CD14-positive monocyte (primary cell): ENCODE results near the gene TTC28. TPM values are rescaled to one million over a fixed set of nuclear protein-coding genes. Genes with fewer than 3 reads are reported as not detected.

ENCODE experiments used
- DNase-seq, 3 donors: peaks; one replicate each; pipeline ENCODE4 v3.0.0-alpha.2; 2011 to 2022
- H2AFZ ChIP-seq: 2 replicates; pipeline ENCODE4 v1.6.0; 2012; ENCODE audit warnings: mild to moderate bottlenecking, low read depth, low read length, inconsistent platforms; ENCODE audit not compliant: insufficient read depth, poor library complexity, severe bottlenecking
- H3K27ac ChIP-seq, 2 donors: 1 replicate in 1 of 2; 2 replicates in 1 of 2; pipeline ENCODE4 v1.5.1; 2012 to 2013; ENCODE audit warnings: low read length in 2 of 2, control low read depth in 1 of 2, inconsistent platforms in 1 of 2, low read depth in 1 of 2, mild to moderate bottlenecking in 1 of 2
- H3K27me3 ChIP-seq, 2 donors: one replicate each; pipeline versions ENCODE4 v1.6.0 to v1.6.1; 2011 to 2013; ENCODE audit warnings: low read length in 2 of 2; ENCODE audit not compliant: control insufficient read depth in 2 of 2, insufficient read depth in 2 of 2
- H3K36me3 ChIP-seq, 2 donors: replicated peaks in 1 of 2; 1 replicate in 1 of 2; 2 replicates in 1 of 2; pipeline versions ENCODE4 v1.5.1 to v1.6.1; 2012 to 2013; ENCODE audit warnings: low read length in 2 of 2, control low read depth in 1 of 2, inconsistent platforms in 1 of 2, mild to moderate bottlenecking in 1 of 2; ENCODE audit not compliant: insufficient read depth in 2 of 2, control insufficient read depth in 1 of 2
- H3K4me1 ChIP-seq, 2 donors: 1 replicate in 1 of 2; 2 replicates in 1 of 2; pipeline versions ENCODE4 v1.5.1 to v1.6.1; 2012 to 2013; ENCODE audit warnings: low read length in 2 of 2, control low read depth in 1 of 2, inconsistent platforms in 1 of 2, mild to moderate bottlenecking in 1 of 2, moderate library complexity in 1 of 2; ENCODE audit not compliant: insufficient read depth in 2 of 2, control insufficient read depth in 1 of 2
- H3K4me2 ChIP-seq: replicated peaks from 2 replicates; pipeline ENCODE3; 2012; ENCODE audit warnings: low read length, moderate library complexity, mild to moderate bottlenecking; ENCODE audit not compliant: poor library complexity, severe bottlenecking; ENCODE audit errors: extremely low read depth
- H3K4me3 ChIP-seq, 3 experiments: fragments of 200-600 bp in 1 of 3; sonication (generic) in 1 of 3; replicated peaks in 1 of 3; 1 replicate in 2 of 3; 2 replicates in 1 of 3; pipeline ENCODE4 v1.5.1; 2011 to 2013; ENCODE audit warnings: low read length in 3 of 3, mild to moderate bottlenecking in 3 of 3, control low read depth in 2 of 3, low read depth in 2 of 3, inconsistent platforms in 1 of 3, moderate library complexity in 1 of 3
- H3K79me2 ChIP-seq: 2 replicates; pipeline ENCODE4 v1.6.0; 2012; ENCODE audit warnings: mild to moderate bottlenecking, control low read depth, inconsistent platforms, low read length, moderate library complexity; ENCODE audit not compliant: insufficient read depth
- H3K9ac ChIP-seq: 2 replicates; pipeline ENCODE4 v1.6.0; 2017; ENCODE audit warnings: low read length, mild to moderate bottlenecking; ENCODE audit not compliant: insufficient read depth, poor library complexity, severe bottlenecking
- H3K9me3 ChIP-seq, 2 donors: replicated peaks in 1 of 2; 1 replicate in 1 of 2; 2 replicates in 1 of 2; pipeline versions ENCODE4 v1.5.1 to v1.6.1; 2012 to 2013; ENCODE audit warnings: low read length in 2 of 2, control low read depth in 1 of 2; ENCODE audit not compliant: control insufficient read depth in 1 of 2, insufficient read depth in 1 of 2
- H4K20me1 ChIP-seq: 2 replicates; pipeline ENCODE4 v1.6.0; 2012; ENCODE audit warnings: mild to moderate bottlenecking, low read length, control low read depth, moderate library complexity; ENCODE audit not compliant: insufficient read depth
- H3K27ac Mint-ChIP-seq, 7 donors: one replicate each; pipeline ENCODE4 v1.8.0; 2020; ENCODE audit warnings: mild to moderate bottlenecking in 7 of 7, mixed read lengths in 7 of 7, moderate library complexity in 6 of 7, inconsistent platforms in 2 of 7
- H3K27me3 Mint-ChIP-seq, 3 donors: one replicate each; pipeline ENCODE4 v1.8.0; 2021 to 2022; ENCODE audit warnings: low read depth in 3 of 3, mild to moderate bottlenecking in 3 of 3, mixed read lengths in 3 of 3, moderate library complexity in 3 of 3, inconsistent platforms in 1 of 3
- H3K36me3 Mint-ChIP-seq, 2 donors: one replicate each; pipeline ENCODE4 v1.8.0; 2020; ENCODE audit warnings: mixed read lengths in 2 of 2, inconsistent platforms in 1 of 2, mild to moderate bottlenecking in 1 of 2
- H3K4me1 Mint-ChIP-seq: one replicate; pipeline ENCODE4 v1.8.0; 2020; ENCODE audit warnings: mild to moderate bottlenecking, mixed read lengths
- H3K4me3 Mint-ChIP-seq, 2 donors: one replicate each; pipeline ENCODE4 v1.8.0; 2020; ENCODE audit warnings: mild to moderate bottlenecking in 2 of 2, mixed read lengths in 2 of 2, moderate library complexity in 1 of 2
- H3K9me3 Mint-ChIP-seq, 7 donors: one replicate each; pipeline ENCODE4 v1.8.0; 2020 to 2022; ENCODE audit warnings: mixed read lengths in 7 of 7, mild to moderate bottlenecking in 6 of 7, moderate library complexity in 6 of 7, inconsistent platforms in 2 of 7
- WGBS: methylation state at CpG from one replicate; pipeline ENCODE4 v1.1.5; 2013; ENCODE audit warnings: missing lambda C conversion rate; ENCODE audit not compliant: insufficient coverage; 5-methylcytosine and 5-hydroxymethylcytosine counted together
- intact Hi-C, 2 donors: fragments of 100-400 bp; cut with micrococcal nuclease; formaldehyde crosslinking; loops; one replicate each; pipeline versions ENCODE4 v1.15.0 to v1.15.1; 2023
- polyA plus RNA-seq, 3 donors: library from polyadenylated mRNA; depleted of rRNA in 1 of 3; unstranded in 2 of 3; stranded (reverse) in 1 of 3; fragments of 300-500 nt in 2 of 3; fragments of >200 nt in 1 of 3; fragmentation: Illumina TruSeq in 2 of 3; gene quantifications; 1 replicate in 2 of 3; 2 replicates in 1 of 3; pipeline ENCODE4 v1.2.3, GENCODE V29; 2012 to 2021
- TF ChIP-seq, protein P1 (sequence below): fragments of 200-600 bp; IDR thresholded peaks from one replicate; pipeline ENCODE4 v1.8.0; 2022; ENCODE audit warnings: antibody characterized with exemption, mild to moderate bottlenecking

The TTC28 gene
- polyA plus RNA-seq, 3 donors, result 0.24 to 0.61 TPM; not detected in 1

DNA sequence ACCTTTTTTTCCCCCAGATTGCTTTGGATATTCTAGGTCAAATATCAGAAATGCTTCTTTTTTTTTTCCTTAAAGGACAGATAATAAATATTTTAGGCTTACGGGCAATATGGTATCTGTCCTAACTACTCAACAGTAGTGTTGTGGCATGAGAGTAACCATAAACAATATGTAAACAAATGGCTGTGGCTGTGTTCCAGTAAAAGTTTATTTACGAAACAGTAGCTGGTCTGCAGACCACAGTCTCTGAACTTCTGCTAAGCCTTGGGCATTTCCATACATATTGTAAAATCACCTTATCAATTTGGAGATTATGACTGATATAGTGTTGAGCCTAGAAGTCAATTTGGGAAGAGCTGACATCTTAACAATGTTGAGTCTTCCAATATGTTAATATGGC is 621.6 kb downstream of the TTC28 start:
- H3K4me3 ChIP-seq, result no peak overlapping the region
- no peaks in the 10 kb centered on the region for H3K79me2 ChIP-seq
- Mint-ChIP-seq H3K27ac (no peak overlapping the region), H3K9me3 (peaks cover 2 to 10% (median 9%) of the 10 kb centered on the region in 7 donors), H3K27me3 (peaks cover 0 to 5% (median 2%) of the 10 kb centered on the region in 3 donors), H3K36me3 (no peaks in the 10 kb centered on the region), H3K4me1 (no peaks in the 10 kb centered on the region), H3K4me3 (no peak overlapping the region)
- intact Hi-C loops, result loop anchor here in 1 of 2 donors (10.0 kb wide), 1 partner anchor 537 kb away; no protein-coding TSS in a partner anchor
- H4K20me1 ChIP-seq, result no peaks in the 10 kb centered on the region
- H3K27ac ChIP-seq, result no peak overlapping the region
- H3K9ac ChIP-seq, result no peak overlapping the region
- TF ChIP-seq, protein P1, sequence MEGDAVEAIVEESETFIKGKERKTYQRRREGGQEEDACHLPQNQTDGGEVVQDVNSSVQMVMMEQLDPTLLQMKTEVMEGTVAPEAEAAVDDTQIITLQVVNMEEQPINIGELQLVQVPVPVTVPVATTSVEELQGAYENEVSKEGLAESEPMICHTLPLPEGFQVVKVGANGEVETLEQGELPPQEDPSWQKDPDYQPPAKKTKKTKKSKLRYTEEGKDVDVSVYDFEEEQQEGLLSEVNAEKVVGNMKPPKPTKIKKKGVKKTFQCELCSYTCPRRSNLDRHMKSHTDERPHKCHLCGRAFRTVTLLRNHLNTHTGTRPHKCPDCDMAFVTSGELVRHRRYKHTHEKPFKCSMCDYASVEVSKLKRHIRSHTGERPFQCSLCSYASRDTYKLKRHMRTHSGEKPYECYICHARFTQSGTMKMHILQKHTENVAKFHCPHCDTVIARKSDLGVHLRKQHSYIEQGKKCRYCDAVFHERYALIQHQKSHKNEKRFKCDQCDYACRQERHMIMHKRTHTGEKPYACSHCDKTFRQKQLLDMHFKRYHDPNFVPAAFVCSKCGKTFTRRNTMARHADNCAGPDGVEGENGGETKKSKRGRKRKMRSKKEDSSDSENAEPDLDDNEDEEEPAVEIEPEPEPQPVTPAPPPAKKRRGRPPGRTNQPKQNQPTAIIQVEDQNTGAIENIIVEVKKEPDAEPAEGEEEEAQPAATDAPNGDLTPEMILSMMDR, result no peak
- H3K4me2 ChIP-seq, result no peak overlapping the region
- H3K36me3 ChIP-seq, result no peaks in the 10 kb centered on the region
- H2AFZ ChIP-seq, result no peak overlapping the region
- H3K27me3 ChIP-seq, result no peaks in the 10 kb centered on the region
- DNase-seq, result no peak
- WGBS, result no CpG with 5 or more reads among the region's 2 CpGs
- H3K9me3 ChIP-seq, result peaks cover 0 to 7% of the 10 kb centered on the region in 2 donors
- no peaks in the 10 kb centered on the region for H3K4me1 ChIP-seq

DNA sequence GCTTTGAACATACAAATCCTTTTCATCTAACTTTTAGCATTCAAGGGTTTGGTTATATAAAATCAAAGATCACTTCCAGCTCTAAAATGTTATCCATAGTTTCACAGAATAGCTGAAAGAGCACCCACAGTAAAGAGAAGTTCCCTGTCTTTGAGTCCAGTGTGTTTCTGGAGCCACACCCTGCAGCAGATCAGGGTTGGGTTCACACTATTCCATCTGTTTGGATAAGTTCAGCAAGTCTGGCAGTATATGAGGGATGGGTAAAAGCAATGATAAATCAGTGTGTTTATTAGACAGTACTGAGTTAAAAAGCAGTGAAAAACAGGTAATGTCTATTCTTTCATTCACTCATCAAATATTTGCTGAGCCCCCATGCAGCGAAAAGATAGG is 624.8 kb downstream of the TTC28 start:
- no peaks in the 10 kb centered on the region for H3K4me1 ChIP-seq
- Mint-ChIP-seq H3K27me3 (peaks cover 0 to 2% (median 0%) of the 10 kb centered on the region in 3 donors), H3K27ac (no peak overlapping the region), H3K4me3 (no peak overlapping the region), H3K9me3 (no peaks in the 10 kb centered on the region), H3K4me1 (no peaks in the 10 kb centered on the region), H3K36me3 (no peaks in the 10 kb centered on the region)
- TF ChIP-seq, protein P1, result no peak
- no CpG with 5 or more reads among the region's 1 CpG for WGBS
- no peak for DNase-seq
- H3K9me3 ChIP-seq, result no peaks in the 10 kb centered on the region
- H3K4me3 ChIP-seq, result no peak overlapping the region
- intact Hi-C loops, result loop anchor here in 1 of 2 donors (10.0 kb wide), 1 partner anchor 540 kb away; no protein-coding TSS in a partner anchor
- H3K36me3 ChIP-seq, result no peaks in the 10 kb centered on the region
- H2AFZ ChIP-seq, result no peak overlapping the region
- no peak overlapping the region for H3K4me2 ChIP-seq
- no peaks in the 10 kb centered on the region for H4K20me1 ChIP-seq
- H3K27me3 ChIP-seq, result no peaks in the 10 kb centered on the region
- no peak overlapping the region for H3K9ac ChIP-seq
- H3K79me2 ChIP-seq, result no peaks in the 10 kb centered on the region
- no peak overlapping the region for H3K27ac ChIP-seq
